Activated naive CD4-positive, alpha-beta T cell treated with anti-CD3 and anti-CD28 coated beads for 36 hours (primary cell): ENCODE data around the gene DDX52. TPM values are rescaled to one million over a fixed set of nuclear protein-coding genes. Genes with fewer than 3 reads are reported as not detected.

ENCODE experiments used
- CTCF ChIA-PET: fragments of 350-600 bp; sonication (Branson Sonifier 250); formaldehyde crosslinking; loops from one replicate; lab custom pipeline; 2021; ENCODE audit warnings: antibody characterized with exemption; lab: Charles Lee
- DNase-seq: peaks from one replicate; pipeline ENCODE4 v3.0.0-alpha.2; 2020
- H3K27ac Mint-ChIP-seq: one replicate; pipeline ENCODE4 v1.8.0; 2021; ENCODE audit warnings: mild to moderate bottlenecking, mixed read lengths
- H3K27me3 Mint-ChIP-seq: one replicate; pipeline ENCODE4 v1.8.0; 2021; ENCODE audit warnings: low read depth, mixed read lengths
- H3K36me3 Mint-ChIP-seq: one replicate; pipeline ENCODE4 v1.8.0; 2021; ENCODE audit warnings: low read depth, mixed read lengths
- H3K4me1 Mint-ChIP-seq: one replicate; pipeline ENCODE4 v1.8.0; 2021; ENCODE audit warnings: low read depth, mixed read lengths
- H3K4me3 Mint-ChIP-seq: one replicate; pipeline ENCODE4 v1.8.0; 2021; ENCODE audit warnings: mild to moderate bottlenecking, moderate library complexity, mixed read lengths
- H3K9me3 Mint-ChIP-seq: one replicate; pipeline ENCODE4 v1.8.0; 2021; ENCODE audit warnings: mixed read lengths
- intact Hi-C: fragments of 100-400 bp; cut with micrococcal nuclease; formaldehyde crosslinking; loops from one replicate; pipeline ENCODE4 v1.15.1; 2023
- total RNA-seq, 2 experiments: library from RNA; stranded (reverse); gene quantifications; one replicate each; pipeline ENCODE4 v1.2.3, GENCODE V29; 2021

Gene DDX52
- total RNA-seq, 2 experiments from 2014 or later = 18.5 to 20.2 TPM

- Mint-ChIP-seq H3K36me3 (no peaks in the 10 kb centered on the region), H3K9me3 (no peaks in the 10 kb centered on the region), H3K27me3 (peaks cover 8% of the 10 kb centered on the region), H3K4me1 (no peaks in the 10 kb centered on the region), H3K4me3 (no peak overlapping the region), H3K27ac (no peak overlapping the region)
- intact Hi-C loops = no loop called here
- no peak for DNase-seq
- CTCF ChIA-PET = interaction anchor here (0.6 to 0.9 kb wide), 3 partner anchors 10 to 457 kb away, joined by 3 to 4 read pairs (median 3); no protein-coding TSS in a partner anchor
These were observed 28.7 kb upstream of the DDX52 start for GRCh38 chr17:37671824-37672547.

GRCh38 chr17:37671028-37671823, 28.0 kb upstream of the DDX52 start:
- Mint-ChIP-seq H3K9me3 (no peaks in the 10 kb centered on the region), H3K27ac (no peak overlapping the region), H3K4me1 (no peaks in the 10 kb centered on the region), H3K4me3 (no peak overlapping the region), H3K36me3 (no peaks in the 10 kb centered on the region), H3K27me3 (peaks cover 3% of the 10 kb centered on the region)
- CTCF ChIA-PET = interaction anchor here (0.6 to 0.9 kb wide), 3 partner anchors 9 to 457 kb away, joined by 3 to 4 read pairs (median 3); no protein-coding TSS in a partner anchor
- DNase-seq = no peak
- intact Hi-C loops = no loop called here

GRCh38 chr17:37667039-37667438, 23.8 kb upstream of the DDX52 start:
- no peaks in the 10 kb centered on the region for H3K4me1 Mint-ChIP-seq
- no peaks in the 10 kb centered on the region for H3K36me3 Mint-ChIP-seq
- no peaks in the 10 kb centered on the region for H3K27me3 Mint-ChIP-seq
- H3K27ac Mint-ChIP-seq = no peak overlapping the region
- DNase-seq = no peak
- intact Hi-C loops = no loop called here
- H3K4me3 Mint-ChIP-seq = no peak overlapping the region
- no peaks in the 10 kb centered on the region for H3K9me3 Mint-ChIP-seq
- CTCF ChIA-PET = no interaction called here

GRCh38 chr17:37664214-37664613, 21.0 kb upstream of the DDX52 start:
- no peak for DNase-seq
- no peaks in the 10 kb centered on the region for H3K9me3 Mint-ChIP-seq
- H3K4me3 Mint-ChIP-seq = no peak overlapping the region
- no peaks in the 10 kb centered on the region for H3K36me3 Mint-ChIP-seq
- CTCF ChIA-PET = no interaction called here
- no peaks in the 10 kb centered on the region for H3K4me1 Mint-ChIP-seq
- H3K27ac Mint-ChIP-seq = no peak overlapping the region
- H3K27me3 Mint-ChIP-seq = peaks cover 3% of the 10 kb centered on the region
- intact Hi-C loops = no loop called here

GRCh38 chr17:37662353-37662752, 19.1 kb upstream of the DDX52 start:
- DNase-seq = no peak
- Mint-ChIP-seq H3K27me3 (peaks cover 3% of the 10 kb centered on the region), H3K27ac (no peak overlapping the region), H3K36me3 (no peaks in the 10 kb centered on the region), H3K4me1 (no peaks in the 10 kb centered on the region), H3K4me3 (no peak overlapping the region), H3K9me3 (no peaks in the 10 kb centered on the region)
- intact Hi-C loops = no loop called here
- CTCF ChIA-PET = interaction anchor here (1.3 kb wide), 1 partner anchor 9 kb away, joined by 4 read pairs; no protein-coding TSS in a partner anchor

- no peak for DNase-seq
- no peaks in the 10 kb centered on the region for H3K4me1 Mint-ChIP-seq
- intact Hi-C loops = no loop called here
- no peak overlapping the region for H3K27ac Mint-ChIP-seq
- H3K36me3 Mint-ChIP-seq = no peaks in the 10 kb centered on the region
- no peaks in the 10 kb centered on the region for H3K9me3 Mint-ChIP-seq
- H3K27me3 Mint-ChIP-seq = peaks cover 3% of the 10 kb centered on the region
- CTCF ChIA-PET = interaction anchor here (0.6 to 1.3 kb wide), 2 partner anchors 10 to 11 kb away, joined by 4 to 5 read pairs; no protein-coding TSS in a partner anchor
- no peak overlapping the region for H3K4me3 Mint-ChIP-seq
These were observed 18.3 kb upstream of the DDX52 start for GRCh38 chr17:37661400-37662014.

GRCh38 chr17:37659925-37660324, 16.7 kb upstream of the DDX52 start:
- Mint-ChIP-seq H3K9me3 (no peaks in the 10 kb centered on the region), H3K36me3 (no peaks in the 10 kb centered on the region), H3K4me3 (no peak overlapping the region), H3K27ac (no peak overlapping the region), H3K4me1 (no peaks in the 10 kb centered on the region), H3K27me3 (peaks cover 3% of the 10 kb centered on the region)
- intact Hi-C loops = no loop called here
- CTCF ChIA-PET = interaction anchor here (0.6 kb wide), 1 partner anchor 159 kb away, joined by 3 read pairs; no protein-coding TSS in a partner anchor
- no peak for DNase-seq

GRCh38 chr17:37657202-37657601, 14.0 kb upstream of the DDX52 start:
- intact Hi-C loops = no loop called here
- Mint-ChIP-seq H3K9me3 (no peaks in the 10 kb centered on the region), H3K36me3 (no peaks in the 10 kb centered on the region), H3K27me3 (peaks cover 6% of the 10 kb centered on the region), H3K4me3 (no peak overlapping the region), H3K27ac (no peak overlapping the region), H3K4me1 (no peaks in the 10 kb centered on the region)
- CTCF ChIA-PET = no interaction called here
- no peak for DNase-seq

- Mint-ChIP-seq H3K27ac (no peak overlapping the region), H3K27me3 (peaks cover 19% of the 10 kb centered on the region), H3K9me3 (no peaks in the 10 kb centered on the region), H3K36me3 (no peaks in the 10 kb centered on the region), H3K4me3 (no peak overlapping the region), H3K4me1 (no peaks in the 10 kb centered on the region)
- DNase-seq = no peak
- intact Hi-C loops = loop anchor here (2.0 kb wide), 1 partner anchor 139 kb away; no protein-coding TSS in a partner anchor
- CTCF ChIA-PET = interaction anchor here (1.4 kb wide), 1 partner anchor 17 kb away, joined by 3 read pairs; no protein-coding TSS in a partner anchor
These were observed 8.6 kb upstream of the DDX52 start for GRCh38 chr17:37651849-37652248.

GRCh38 chr17:37650419-37651003, 7.3 kb upstream of the DDX52 start:
- Mint-ChIP-seq H3K4me3 (no peak overlapping the region), H3K27me3 (peaks cover 26% of the 10 kb centered on the region), H3K27ac (no peak overlapping the region), H3K36me3 (no peaks in the 10 kb centered on the region), H3K4me1 (no peaks in the 10 kb centered on the region), H3K9me3 (no peaks in the 10 kb centered on the region)
- peak; percentile 12 for DNase-seq
- intact Hi-C loops = loop anchor here (2.0 kb wide), 1 partner anchor 140 kb away; no protein-coding TSS in a partner anchor
- CTCF ChIA-PET = interaction anchor here (0.6 to 1.4 kb wide), 8 partner anchors 10 to 165 kb away, joined by 3 to 5 read pairs (median 3); no protein-coding TSS in a partner anchor

GRCh38 chr17:37648555-37648954, 5.3 kb upstream of the DDX52 start:
- intact Hi-C loops = no loop called here
- H3K27ac Mint-ChIP-seq = no peak overlapping the region

More at GRCh38 chr17:37648555-37648954, 5.3 kb upstream of the DDX52 start:
- H3K4me3 Mint-ChIP-seq = no peak overlapping the region
- DNase-seq = no peak
- H3K9me3 Mint-ChIP-seq = no peaks in the 10 kb centered on the region
- CTCF ChIA-PET = interaction anchor here (1.0 to 1.2 kb wide), 2 partner anchors 135 to 144 kb away, joined by 3 read pairs; no protein-coding TSS in a partner anchor
- no peaks in the 10 kb centered on the region for H3K36me3 Mint-ChIP-seq
- H3K27me3 Mint-ChIP-seq = peaks cover 32% of the 10 kb centered on the region
- peaks cover 3% of the 10 kb centered on the region for H3K4me1 Mint-ChIP-seq
